ENCODE results near the gene ZSCAN16. TPM values are rescaled to one million over a fixed set of nuclear protein-coding genes. Genes with fewer than 3 reads are reported as not detected.

ZSCAN16 gene
- total and polyA plus RNA-seq, 2 of the 13 experiments (the other 11 are each of a cell fraction or from before 2014, with no cell fraction given), result 5.7 to 12.7 TPM

- TF ChIP-seq, protein P1, sequence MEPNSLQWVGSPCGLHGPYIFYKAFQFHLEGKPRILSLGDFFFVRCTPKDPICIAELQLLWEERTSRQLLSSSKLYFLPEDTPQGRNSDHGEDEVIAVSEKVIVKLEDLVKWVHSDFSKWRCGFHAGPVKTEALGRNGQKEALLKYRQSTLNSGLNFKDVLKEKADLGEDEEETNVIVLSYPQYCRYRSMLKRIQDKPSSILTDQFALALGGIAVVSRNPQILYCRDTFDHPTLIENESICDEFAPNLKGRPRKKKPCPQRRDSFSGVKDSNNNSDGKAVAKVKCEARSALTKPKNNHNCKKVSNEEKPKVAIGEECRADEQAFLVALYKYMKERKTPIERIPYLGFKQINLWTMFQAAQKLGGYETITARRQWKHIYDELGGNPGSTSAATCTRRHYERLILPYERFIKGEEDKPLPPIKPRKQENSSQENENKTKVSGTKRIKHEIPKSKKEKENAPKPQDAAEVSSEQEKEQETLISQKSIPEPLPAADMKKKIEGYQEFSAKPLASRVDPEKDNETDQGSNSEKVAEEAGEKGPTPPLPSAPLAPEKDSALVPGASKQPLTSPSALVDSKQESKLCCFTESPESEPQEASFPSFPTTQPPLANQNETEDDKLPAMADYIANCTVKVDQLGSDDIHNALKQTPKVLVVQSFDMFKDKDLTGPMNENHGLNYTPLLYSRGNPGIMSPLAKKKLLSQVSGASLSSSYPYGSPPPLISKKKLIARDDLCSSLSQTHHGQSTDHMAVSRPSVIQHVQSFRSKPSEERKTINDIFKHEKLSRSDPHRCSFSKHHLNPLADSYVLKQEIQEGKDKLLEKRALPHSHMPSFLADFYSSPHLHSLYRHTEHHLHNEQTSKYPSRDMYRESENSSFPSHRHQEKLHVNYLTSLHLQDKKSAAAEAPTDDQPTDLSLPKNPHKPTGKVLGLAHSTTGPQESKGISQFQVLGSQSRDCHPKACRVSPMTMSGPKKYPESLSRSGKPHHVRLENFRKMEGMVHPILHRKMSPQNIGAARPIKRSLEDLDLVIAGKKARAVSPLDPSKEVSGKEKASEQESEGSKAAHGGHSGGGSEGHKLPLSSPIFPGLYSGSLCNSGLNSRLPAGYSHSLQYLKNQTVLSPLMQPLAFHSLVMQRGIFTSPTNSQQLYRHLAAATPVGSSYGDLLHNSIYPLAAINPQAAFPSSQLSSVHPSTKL (CRISPR knock-in tag; IDR thresholded peaks at IDR 0.05), result peak; percentile 76
- no peak for TF ChIP-seq ATF6 (CRISPR knock-in tag; conservative IDR thresholded peaks at IDR 0.05)
- peak; percentile 76 for TF ChIP-seq ISL2 (CRISPR knock-in tag; IDR thresholded peaks at IDR 0.05)
- TF ChIP-seq ZNF407 (CRISPR knock-in tag; IDR thresholded peaks at IDR 0.05; ENCODE audit: not compliant biosample characterization), result peak; percentile 73
- TF ChIP-seq NCOR1 (IDR thresholded peaks at IDR 0.05; ENCODE audit: borderline replicate concordance, low read length), result no peak
- TF ChIP-seq NR2C2 (CRISPR knock-in tag; IDR thresholded peaks at IDR 0.05; ENCODE audit: borderline replicate concordance), result peak; percentile 55; the same call in 1 of the 2 replicates
- TF ChIP-seq TGIF2 (CRISPR knock-in tag; IDR thresholded peaks at IDR 0.05), result peak; percentile 83
- TF ChIP-seq ZNF891 (CRISPR knock-in tag; IDR thresholded peaks at IDR 0.05), result peak; percentile 91
- no peak for TF ChIP-seq JUNB (CRISPR knock-in tag; IDR thresholded peaks at IDR 0.05; ENCODE audit: borderline replicate concordance)
- peak; percentile 75; the same call in 1 of the 2 replicates for TF ChIP-seq ZNF567 (CRISPR knock-in tag; IDR thresholded peaks at IDR 0.05; ENCODE audit: borderline replicate concordance)
Measured at GRCh38 chr6:28124350-28124970, at the start of gene ZSCAN16 (continued).
